22Rv1 (cell line): ENCODE results near the gene IMMP2L.

Experiments
- H3K27ac ChIP-seq: fragments of 450-650 bp; 2 replicates; pipeline ENCODE4 v1.5.1; 2017
- CTCF ChIP-seq: fragments of 450-650 bp; IDR thresholded peaks from 2 replicates; pipeline ENCODE4 v1.5.1; 2017; ENCODE audit warnings: mild to moderate bottlenecking
- ZFX ChIP-seq: fragments of 450-650 bp; IDR thresholded peaks from 2 replicates; pipeline ENCODE4 v1.6.1; 2017; ENCODE audit warnings: antibody characterized with exemption, borderline replicate concordance

IMMP2L gene

GRCh38 chr7:110790992-110791391 is 771.3 kb downstream of the IMMP2L start:
- no peak overlapping the region for H3K27ac ChIP-seq
- TF ChIP-seq CTCF, result no peak
- TF ChIP-seq ZFX, result no peak

GRCh38 chr7:110786328-110786965 is 775.8 kb downstream of the IMMP2L start:
- TF ChIP-seq ZFX (no peak), CTCF (no peak)
- H3K27ac ChIP-seq, result no peak overlapping the region

DNA sequence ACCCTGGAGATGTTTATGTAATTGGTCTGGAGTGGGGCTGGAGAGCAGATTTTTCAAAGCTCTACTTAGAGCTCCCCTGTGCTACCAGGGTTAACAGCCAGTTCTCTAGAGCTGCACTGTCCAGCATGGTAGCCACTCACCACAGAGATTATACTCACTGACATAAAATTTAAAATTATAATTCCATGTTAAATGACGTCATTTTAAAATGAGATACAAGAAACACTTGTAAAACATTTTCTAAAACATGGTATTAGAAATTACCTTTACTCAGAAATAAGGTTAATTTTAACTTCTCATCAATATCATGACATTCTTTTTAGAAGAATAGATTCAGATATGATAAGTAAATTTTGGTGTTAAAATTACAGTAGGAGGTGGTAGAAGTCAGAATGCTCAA is 777.5 kb downstream of the IMMP2L start:
- no peak for TF ChIP-seq ZFX
- H3K27ac ChIP-seq, result no peak overlapping the region

- H3K27ac ChIP-seq, result no peak overlapping the region
- TF ChIP-seq ZFX, result no peak
- TF ChIP-seq CTCF, result no peak
Measured at GRCh38 chr7:110780712-110781111, 781.6 kb downstream of the IMMP2L start.

- no peak for TF ChIP-seq ZFX
- TF ChIP-seq CTCF, result no peak
Measured at GRCh38 chr7:110779339-110779738, 783.0 kb downstream of the IMMP2L start.

DNA sequence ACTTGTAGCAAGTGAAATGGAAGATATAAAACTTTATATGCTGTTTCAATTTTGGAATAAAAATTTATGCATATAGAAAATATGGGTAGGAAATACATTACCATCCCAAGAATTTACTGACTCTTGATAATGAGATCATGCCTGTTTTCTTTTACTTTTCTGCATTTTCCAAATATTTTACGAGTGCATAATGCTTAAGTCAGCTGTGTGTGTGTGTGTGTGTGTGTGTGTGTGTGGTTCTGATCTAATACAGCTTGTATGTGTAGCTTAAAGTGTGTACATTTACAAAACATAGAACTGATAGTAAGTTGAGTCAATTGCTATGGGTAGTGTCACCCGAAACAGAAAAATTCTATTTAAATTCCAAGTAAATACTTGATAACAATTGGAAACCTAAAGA is 787.2 kb downstream of the IMMP2L start:
- TF ChIP-seq CTCF (no peak), ZFX (no peak)
- no peak overlapping the region for H3K27ac ChIP-seq

More at GRCh38 chr7:110779339-110779738, 783.0 kb downstream of the IMMP2L start:
- no peak overlapping the region for H3K27ac ChIP-seq

DNA sequence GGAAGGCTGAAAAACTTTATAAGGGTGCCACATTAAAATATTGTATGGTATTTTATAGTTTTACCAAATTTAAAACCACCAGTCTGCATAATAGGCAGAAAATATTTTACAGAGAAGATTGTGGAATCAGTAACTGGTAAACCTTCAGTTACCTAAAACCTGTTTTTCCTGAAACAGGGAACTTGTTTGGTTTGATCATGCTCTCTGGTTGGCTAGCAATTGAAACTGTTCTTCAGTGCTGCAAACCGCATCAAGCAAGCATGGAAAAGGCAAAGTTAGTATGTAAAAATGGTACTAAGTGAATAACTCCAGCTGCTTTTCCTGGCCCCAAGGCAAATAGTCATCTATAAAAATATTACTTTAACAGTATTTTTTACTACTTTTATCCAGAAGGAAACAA is 788.2 kb downstream of the IMMP2L start:
- no peak overlapping the region for H3K27ac ChIP-seq
- TF ChIP-seq CTCF, result no peak
- no peak for TF ChIP-seq ZFX

GRCh38 chr7:110772615-110773014 is 789.7 kb downstream of the IMMP2L start:
- no peak for TF ChIP-seq ZFX
- TF ChIP-seq CTCF, result no peak

More at GRCh38 chr7:110772615-110773014, 789.7 kb downstream of the IMMP2L start:
- no peak overlapping the region for H3K27ac ChIP-seq
